ENCODE data around the gene KDM3B.
"Not testable (repeated sequence)": the region's sequence is repeated elsewhere in the genome, so short reads cannot be mapped to it uniquely, and the experiment has no call there.

The KDM3B gene

GRCh38 chr5:138366632-138367382 is 14.3 kb downstream of the KDM3B start:
- Mint-ChIP-seq H3K27me3 (no peaks in the 10 kb centered on the region), H3K9me3 (no peaks in the 10 kb centered on the region), H3K36me3 (peaks cover 7% of the 10 kb centered on the region), H3K4me3 (no peak overlapping the region), H3K4me1 (peaks cover 37% of the 10 kb centered on the region), H3K27ac (peak overlapping the region; percentile 40)
- ATAC-seq = no peak

- Mint-ChIP-seq H3K27ac (peak overlapping the region; percentile 44), H3K36me3 (peaks cover 7% of the 10 kb centered on the region), H3K4me1 (peaks cover 35% of the 10 kb centered on the region), H3K4me3 (no peak overlapping the region), H3K27me3 (no peaks in the 10 kb centered on the region), H3K9me3 (no peaks in the 10 kb centered on the region)
- ATAC-seq = no peak
Observed at GRCh38 chr5:138369261-138369660, 16.8 kb downstream of the KDM3B start.

GRCh38 chr5:138369706-138370105 is 17.2 kb downstream of the KDM3B start:
- Mint-ChIP-seq H3K36me3 (peaks cover 7% of the 10 kb centered on the region), H3K4me1 (peaks cover 35% of the 10 kb centered on the region), H3K27ac (peak overlapping the region; percentile 44), H3K4me3 (no peak overlapping the region), H3K27me3 (no peaks in the 10 kb centered on the region), H3K9me3 (no peaks in the 10 kb centered on the region)
- peak; percentile 61 for ATAC-seq

- H3K36me3 Mint-ChIP-seq = peaks cover 7% of the 10 kb centered on the region
- no peaks in the 10 kb centered on the region for H3K9me3 Mint-ChIP-seq
- no peaks in the 10 kb centered on the region for H3K27me3 Mint-ChIP-seq
- no peak for ATAC-seq
- no peak overlapping the region for H3K27ac Mint-ChIP-seq
- peaks cover 35% of the 10 kb centered on the region for H3K4me1 Mint-ChIP-seq
- H3K4me3 Mint-ChIP-seq = no peak overlapping the region
Observed at GRCh38 chr5:138370537-138370936, 18.1 kb downstream of the KDM3B start.

GRCh38 chr5:138371454-138371853 is 19.0 kb downstream of the KDM3B start:
- H3K9me3 Mint-ChIP-seq = no peaks in the 10 kb centered on the region
- peaks cover 7% of the 10 kb centered on the region for H3K36me3 Mint-ChIP-seq
- H3K27me3 Mint-ChIP-seq = no peaks in the 10 kb centered on the region
- no peak overlapping the region for H3K4me3 Mint-ChIP-seq
- peaks cover 29% of the 10 kb centered on the region for H3K4me1 Mint-ChIP-seq
- H3K27ac Mint-ChIP-seq = no peak overlapping the region
- ATAC-seq = no peak

GRCh38 chr5:138372225-138372624 is 19.7 kb downstream of the KDM3B start:
- ATAC-seq = peak; percentile 43
- H3K27ac Mint-ChIP-seq = no peak overlapping the region
- H3K4me3 Mint-ChIP-seq = no peak overlapping the region
- peaks cover 22% of the 10 kb centered on the region for H3K4me1 Mint-ChIP-seq
- no peaks in the 10 kb centered on the region for H3K9me3 Mint-ChIP-seq
- no peaks in the 10 kb centered on the region for H3K27me3 Mint-ChIP-seq
- peaks cover 13% of the 10 kb centered on the region for H3K36me3 Mint-ChIP-seq

GRCh38 chr5:138372653-138373052 is 20.2 kb downstream of the KDM3B start:
- Mint-ChIP-seq H3K27ac (no peak overlapping the region), H3K27me3 (no peaks in the 10 kb centered on the region), H3K4me3 (no peak overlapping the region), H3K4me1 (peaks cover 21% of the 10 kb centered on the region), H3K9me3 (no peaks in the 10 kb centered on the region), H3K36me3 (peaks cover 17% of the 10 kb centered on the region)
- no peak for ATAC-seq

GRCh38 chr5:138382347-138382746 is 29.9 kb downstream of the KDM3B start:
- Mint-ChIP-seq H3K9me3 (no peaks in the 10 kb centered on the region), H3K27ac (no peak overlapping the region), H3K36me3 (peaks cover 57% of the 10 kb centered on the region), H3K27me3 (no peaks in the 10 kb centered on the region), H3K4me1 (no peaks in the 10 kb centered on the region), H3K4me3 (no peak overlapping the region)
- ATAC-seq = no peak

- H3K4me1 Mint-ChIP-seq = no peaks in the 10 kb centered on the region
- peaks cover 51% of the 10 kb centered on the region for H3K36me3 Mint-ChIP-seq
- H3K27ac Mint-ChIP-seq = peak overlapping the region; percentile 31
- no peaks in the 10 kb centered on the region for H3K27me3 Mint-ChIP-seq
- no peak overlapping the region for H3K4me3 Mint-ChIP-seq
- no peaks in the 10 kb centered on the region for H3K9me3 Mint-ChIP-seq
- ATAC-seq = no peak
Observed at GRCh38 chr5:138385660-138386059, 33.2 kb downstream of the KDM3B start.

- Mint-ChIP-seq H3K36me3 (peaks cover 56% of the 10 kb centered on the region), H3K27me3 (no peaks in the 10 kb centered on the region), H3K9me3 (no peaks in the 10 kb centered on the region), H3K4me3 (no peak overlapping the region), H3K4me1 (no peaks in the 10 kb centered on the region), H3K27ac (peak overlapping the region; percentile 31)
- ATAC-seq = no peak
Observed at GRCh38 chr5:138386290-138386689, 33.8 kb downstream of the KDM3B start.

- Mint-ChIP-seq H3K4me3 (no peak overlapping the region), H3K36me3 (peaks cover 50% of the 10 kb centered on the region), H3K27ac (no peak overlapping the region), H3K9me3 (no peaks in the 10 kb centered on the region), H3K4me1 (no peaks in the 10 kb centered on the region), H3K27me3 (no peaks in the 10 kb centered on the region)
- no peak for ATAC-seq
Observed at GRCh38 chr5:138389332-138389731, 36.8 kb downstream of the KDM3B start.

- H3K27me3 Mint-ChIP-seq, H3K9me3 Mint-ChIP-seq, ATAC-seq, H3K4me1 Mint-ChIP-seq, H3K4me3 Mint-ChIP-seq, H3K27ac Mint-ChIP-seq: not testable (repeated sequence)
- peaks cover 56% of the 10 kb centered on the region for H3K36me3 Mint-ChIP-seq
Observed at GRCh38 chr5:138389911-138390310, 37.4 kb downstream of the KDM3B start.

GRCh38 chr5:138391859-138392386 is 39.4 kb downstream of the KDM3B start:
- Mint-ChIP-seq H3K4me1 (no peaks in the 10 kb centered on the region), H3K27ac (no peak overlapping the region), H3K4me3 (no peak overlapping the region), H3K9me3 (no peaks in the 10 kb centered on the region), H3K36me3 (peaks cover 62% of the 10 kb centered on the region), H3K27me3 (no peaks in the 10 kb centered on the region)
- ATAC-seq = no peak

GRCh38 chr5:138402640-138403039 is 50.2 kb downstream of the KDM3B start:
- Mint-ChIP-seq H3K27ac (no peak overlapping the region), H3K4me1 (peaks cover 4% of the 10 kb centered on the region), H3K9me3 (no peaks in the 10 kb centered on the region), H3K27me3 (no peaks in the 10 kb centered on the region), H3K4me3 (no peak overlapping the region), H3K36me3 (peaks cover 77% of the 10 kb centered on the region)
- no peak for ATAC-seq

- Mint-ChIP-seq H3K4me3 (peak overlapping the region; percentile 7), H3K27me3 (no peaks in the 10 kb centered on the region), H3K9me3 (no peaks in the 10 kb centered on the region), H3K4me1 (peaks cover 13% of the 10 kb centered on the region), H3K27ac (peak overlapping the region; percentile 74), H3K36me3 (peaks cover 67% of the 10 kb centered on the region)
- ATAC-seq = peak; percentile 86
Observed at GRCh38 chr5:138408023-138408422, 55.5 kb downstream of the KDM3B start.

GRCh38 chr5:138410996-138411640 is 58.6 kb downstream of the KDM3B start:
- not testable (repeated sequence) for H3K4me3 Mint-ChIP-seq, H3K27ac Mint-ChIP-seq, H3K9me3 Mint-ChIP-seq, ATAC-seq, H3K27me3 Mint-ChIP-seq
- H3K36me3 Mint-ChIP-seq = peaks cover 50% of the 10 kb centered on the region
- H3K4me1 Mint-ChIP-seq = peaks cover 13% of the 10 kb centered on the region
